Measurements from ENCODE around the gene CLEC4E. TPM values are rescaled to one million over a fixed set of nuclear protein-coding genes. Genes with fewer than 3 reads are reported as not detected.

CLEC4E gene
- total and polyA plus RNA-seq, 3 donors from 2014 or later, result 0.98 to 3.2 (median 2.0) TPM

GRCh38 chr12:8563356-8563755 lies 22.7 kb upstream of the CLEC4E start:
- TF ChIP-seq POLR2A (IDR thresholded peaks at IDR 0.05), result no peak
- TF ChIP-seq, protein P1, sequence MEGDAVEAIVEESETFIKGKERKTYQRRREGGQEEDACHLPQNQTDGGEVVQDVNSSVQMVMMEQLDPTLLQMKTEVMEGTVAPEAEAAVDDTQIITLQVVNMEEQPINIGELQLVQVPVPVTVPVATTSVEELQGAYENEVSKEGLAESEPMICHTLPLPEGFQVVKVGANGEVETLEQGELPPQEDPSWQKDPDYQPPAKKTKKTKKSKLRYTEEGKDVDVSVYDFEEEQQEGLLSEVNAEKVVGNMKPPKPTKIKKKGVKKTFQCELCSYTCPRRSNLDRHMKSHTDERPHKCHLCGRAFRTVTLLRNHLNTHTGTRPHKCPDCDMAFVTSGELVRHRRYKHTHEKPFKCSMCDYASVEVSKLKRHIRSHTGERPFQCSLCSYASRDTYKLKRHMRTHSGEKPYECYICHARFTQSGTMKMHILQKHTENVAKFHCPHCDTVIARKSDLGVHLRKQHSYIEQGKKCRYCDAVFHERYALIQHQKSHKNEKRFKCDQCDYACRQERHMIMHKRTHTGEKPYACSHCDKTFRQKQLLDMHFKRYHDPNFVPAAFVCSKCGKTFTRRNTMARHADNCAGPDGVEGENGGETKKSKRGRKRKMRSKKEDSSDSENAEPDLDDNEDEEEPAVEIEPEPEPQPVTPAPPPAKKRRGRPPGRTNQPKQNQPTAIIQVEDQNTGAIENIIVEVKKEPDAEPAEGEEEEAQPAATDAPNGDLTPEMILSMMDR (IDR thresholded peaks at IDR 0.05), result no peak
- no peak for DNase-seq
- Histone ChIP-seq H3K4me3 (no peak overlapping the region), H3K36me3 (ENCODE audit: low read depth, missing control alignments) (no peaks in the 10 kb centered on the region), H3K9me3 (no peaks in the 10 kb centered on the region), H3K27ac (no peak overlapping the region), H3K27me3 (no peaks in the 10 kb centered on the region), H3K4me1 (no peaks in the 10 kb centered on the region)
- intact Hi-C loops (cut with DNase I; ENCODE audit: low total_unique reads), result no loop called here
- WGBS, 2 donors, result 75 to 77% methylated on average over 3 of the region's 3 CpGs

GRCh38 chr12:8562310-8562709 lies 21.6 kb upstream of the CLEC4E start:
- intact Hi-C loops (cut with DNase I; ENCODE audit: low total_unique reads), result no loop called here
- H3K27me3 ChIP-seq, result no peaks in the 10 kb centered on the region
- no peaks in the 10 kb centered on the region for H3K36me3 ChIP-seq (ENCODE audit: low read depth, missing control alignments)
- no peaks in the 10 kb centered on the region for H3K9me3 ChIP-seq
- WGBS, 2 donors, result 66 to 89% methylated on average over 6 of the region's 6 CpGs
- H3K4me1 ChIP-seq, result no peaks in the 10 kb centered on the region
- H3K27ac ChIP-seq, result no peak overlapping the region
- TF ChIP-seq POLR2A (IDR thresholded peaks at IDR 0.05), result no peak
- TF ChIP-seq, protein P1 (IDR thresholded peaks at IDR 0.05), result peak in 2 of 3 experiments; percentile 13 to 15
- peak; percentile 52 for DNase-seq
- H3K4me3 ChIP-seq, result no peak overlapping the region

GRCh38 chr12:8561011-8561410 lies 20.3 kb upstream of the CLEC4E start:
- 38 to 40% methylated on average over 4 of the region's 4 CpGs for WGBS, 2 donors
- Histone ChIP-seq H3K36me3 (ENCODE audit: low read depth, missing control alignments) (no peaks in the 10 kb centered on the region), H3K27ac (no peak overlapping the region), H3K9me3 (no peaks in the 10 kb centered on the region), H3K4me3 (no peak overlapping the region), H3K27me3 (no peaks in the 10 kb centered on the region), H3K4me1 (no peaks in the 10 kb centered on the region)
- DNase-seq, result no peak
- intact Hi-C loops (cut with DNase I; ENCODE audit: low total_unique reads), result no loop called here
- TF ChIP-seq, protein P1 (IDR thresholded peaks at IDR 0.05), result no peak
- TF ChIP-seq POLR2A (IDR thresholded peaks at IDR 0.05), result no peak

- H3K36me3 ChIP-seq (ENCODE audit: low read depth, missing control alignments), result no peaks in the 10 kb centered on the region
- no peak for DNase-seq
- H3K4me3 ChIP-seq, result no peak overlapping the region
- H3K4me1 ChIP-seq, result no peaks in the 10 kb centered on the region
- no peaks in the 10 kb centered on the region for H3K27me3 ChIP-seq
- intact Hi-C loops (cut with DNase I; ENCODE audit: low total_unique reads), result no loop called here
- WGBS, 2 donors, result 87 to 89% methylated on average over 11 of the region's 11 CpGs
- no peaks in the 10 kb centered on the region for H3K9me3 ChIP-seq
- TF ChIP-seq POLR2A (IDR thresholded peaks at IDR 0.05), result no peak
- TF ChIP-seq, protein P1 (IDR thresholded peaks at IDR 0.05), result no peak
- no peak overlapping the region for H3K27ac ChIP-seq
Observed at GRCh38 chr12:8559676-8560075, 19.0 kb upstream of the CLEC4E start.

- Histone ChIP-seq H3K27me3 (no peaks in the 10 kb centered on the region), H3K4me3 (no peak overlapping the region), H3K36me3 (ENCODE audit: low read depth, missing control alignments) (no peaks in the 10 kb centered on the region), H3K4me1 (no peaks in the 10 kb centered on the region), H3K9me3 (no peaks in the 10 kb centered on the region), H3K27ac (no peak overlapping the region)
- TF ChIP-seq, protein P1 (IDR thresholded peaks at IDR 0.05), result no peak
- WGBS, 2 donors, result 69 to 86% methylated on average over 2 of the region's 2 CpGs
- intact Hi-C loops (cut with DNase I; ENCODE audit: low total_unique reads), result no loop called here
- no peak for DNase-seq
Observed at GRCh38 chr12:8556531-8557097, 15.9 kb upstream of the CLEC4E start.
